ENCODE results near the gene RHOG. TPM values are rescaled to one million over a fixed set of nuclear protein-coding genes. Genes with fewer than 3 reads are reported as not detected.
"Not testable (repeated sequence)": the region's sequence is repeated elsewhere in the genome, so short reads cannot be mapped to it uniquely, and the experiment has no call there.

RHOG gene
- total RNA-seq = 15.5 TPM

GRCh38 chr11:3840870-3841425 is at the start of gene RHOG:
RHOG (minus strand) TSS chr11:3840959; CDS start chr11:3828138, 12,821 bp downstream.
- peak; percentile 79 for DNase-seq (ENCODE audit: low spot score)
- peak; percentile 84 for ATAC-seq

GRCh38 chr11:3890014-3890413 is 49.3 kb upstream of the RHOG start:
- ATAC-seq (peak; percentile 73), DNase-seq (ENCODE audit: low spot score) (no peak)

GRCh38 chr11:3888876-3889275 is 48.1 kb upstream of the RHOG start:
- ATAC-seq = no peak

GRCh38 chr11:3886985-3887384 is 46.2 kb upstream of the RHOG start:
- ATAC-seq = peak; percentile 91
- no peak for DNase-seq (ENCODE audit: low spot score)

More at GRCh38 chr11:3888876-3889275, 48.1 kb upstream of the RHOG start:
- no peak for DNase-seq (ENCODE audit: low spot score)

GRCh38 chr11:3885855-3886254 is 45.1 kb upstream of the RHOG start:
- ATAC-seq = no peak
- no peak for DNase-seq (ENCODE audit: low spot score)

- DNase-seq (ENCODE audit: low spot score) = no peak
- no peak for ATAC-seq
Observed at GRCh38 chr11:3882655-3883054, 41.9 kb upstream of the RHOG start.

- DNase-seq (ENCODE audit: low spot score) (no peak), ATAC-seq (peak; percentile 26)
Observed at GRCh38 chr11:3880724-3881123, 40.0 kb upstream of the RHOG start.

GRCh38 chr11:3879967-3880542 is 39.3 kb upstream of the RHOG start:
- DNase-seq (ENCODE audit: low spot score) = peak; percentile 79
- peak; percentile 90 for ATAC-seq

GRCh38 chr11:3879216-3879966 is 38.6 kb upstream of the RHOG start:
- no peak for ATAC-seq
- DNase-seq (ENCODE audit: low spot score) = no peak

GRCh38 chr11:3878258-3878584 is 37.5 kb upstream of the RHOG start:
- ATAC-seq = no peak
- no peak for DNase-seq (ENCODE audit: low spot score)

GRCh38 chr11:3877364-3878257 is 36.9 kb upstream of the RHOG start:
- DNase-seq (ENCODE audit: low spot score) = no peak
- ATAC-seq = peak; percentile 54

GRCh38 chr11:3876613-3877012 is 35.9 kb upstream of the RHOG start:
- ATAC-seq = no peak
- DNase-seq (ENCODE audit: low spot score) = no peak

GRCh38 chr11:3873712-3874349 is 33.1 kb upstream of the RHOG start:
- DNase-seq (ENCODE audit: low spot score) = no peak
- ATAC-seq = no peak

- DNase-seq (ENCODE audit: low spot score) = peak; percentile 56
- peak; percentile 78 for ATAC-seq
Observed at GRCh38 chr11:3867209-3868091, 26.7 kb upstream of the RHOG start.

GRCh38 chr11:3866836-3867208 is 26.1 kb upstream of the RHOG start:
- no peak for DNase-seq (ENCODE audit: low spot score)
- no peak for ATAC-seq

GRCh38 chr11:3866206-3866605 is 25.4 kb upstream of the RHOG start:
- DNase-seq (ENCODE audit: low spot score) (peak; percentile 74), ATAC-seq (peak; percentile 73)

- DNase-seq (ENCODE audit: low spot score) = no peak
- ATAC-seq = no peak
Observed at GRCh38 chr11:3865388-3866193, 24.8 kb upstream of the RHOG start.

- ATAC-seq (no peak), DNase-seq (ENCODE audit: low spot score) (no peak)
Observed at GRCh38 chr11:3861683-3862082, 20.9 kb upstream of the RHOG start.

- not testable (repeated sequence) for DNase-seq (ENCODE audit: low spot score)
- peak; percentile 47 for ATAC-seq
Observed at GRCh38 chr11:3860898-3861393, 20.2 kb upstream of the RHOG start.

Data from left lobe of liver (tissue), 2 donors.